Measurements from ENCODE around the gene DLGAP1. TPM values are rescaled to one million over a fixed set of nuclear protein-coding genes. Genes with fewer than 3 reads are reported as not detected.

DLGAP1 gene
- total RNA-seq, 3 donors from 2014 or later (not counting 1 experiment from before 2014, with no cell fraction given), result not detected

- Histone ChIP-seq H3K27ac (ENCODE audit: low read length) (no peak overlapping the region), H3K4me3 (ENCODE audit: low read length) (no peak overlapping the region), H3K27me3 (ENCODE audit: control insufficient read depth, insufficient read depth, low read length) (no peaks in the 10 kb centered on the region), H3K4me1 (ENCODE audit: control insufficient read depth, insufficient read depth, low read length) (no peaks in the 10 kb centered on the region), H3K9me3 (ENCODE audit: control insufficient read depth, insufficient read depth, low read length) (no peaks in the 10 kb centered on the region), H3K36me3 (ENCODE audit: control insufficient read depth, insufficient read depth, low read length) (no peaks in the 10 kb centered on the region)
- H3K27me3 Mint-ChIP-seq (ENCODE audit: low read depth in 2 of 2), result peaks cover 6 to 33% of the 10 kb centered on the region in 2 donors
- H3K4me3 Mint-ChIP-seq, result no peak overlapping the region
- H3K36me3 Mint-ChIP-seq, result no peaks in the 10 kb centered on the region
- ATAC-seq (no peak), DNase-seq (no peak)
- no peak overlapping the region for H3K27ac Mint-ChIP-seq
- H3K4me1 Mint-ChIP-seq, result no peaks in the 10 kb centered on the region
- intact Hi-C loops (cut with micrococcal nuclease), result no loop called here
- TF ChIP-seq CTCF (IDR thresholded peaks at IDR 0.05), result no peak
- H3K9me3 Mint-ChIP-seq, result no peaks in the 10 kb centered on the region
- 32% methylated on average over 2 of the region's 6 CpGs for WGBS (ENCODE audit: insufficient coverage)
Observed at GRCh38 chr18:3489462-3489861, 965.6 kb downstream of the DLGAP1 start.

GRCh38 chr18:3486512-3486911, 968.6 kb downstream of the DLGAP1 start:
- intact Hi-C loops (cut with micrococcal nuclease), result no loop called here
- Mint-ChIP-seq H3K27me3 (ENCODE audit: low read depth in 2 of 2) (peaks cover 4 to 18% of the 10 kb centered on the region in 2 donors), H3K9me3 (no peaks in the 10 kb centered on the region), H3K4me1 (no peaks in the 10 kb centered on the region), H3K4me3 (no peak overlapping the region), H3K27ac (no peak overlapping the region), H3K36me3 (no peaks in the 10 kb centered on the region)
- no peak for TF ChIP-seq CTCF (IDR thresholded peaks at IDR 0.05)
- no peaks in the 10 kb centered on the region for H3K9me3 ChIP-seq (ENCODE audit: control insufficient read depth, insufficient read depth, low read length)
- H3K4me1 ChIP-seq (ENCODE audit: control insufficient read depth, insufficient read depth, low read length), result no peaks in the 10 kb centered on the region
- WGBS (ENCODE audit: insufficient coverage), result 66% methylated on average over 7 of the region's 7 CpGs
- H3K27ac ChIP-seq (ENCODE audit: low read length), result no peak overlapping the region
- no peaks in the 10 kb centered on the region for H3K27me3 ChIP-seq (ENCODE audit: control insufficient read depth, insufficient read depth, low read length)
- DNase-seq (no peak), ATAC-seq (no peak)
- H3K36me3 ChIP-seq (ENCODE audit: control insufficient read depth, insufficient read depth, low read length), result no peaks in the 10 kb centered on the region
- no peak overlapping the region for H3K4me3 ChIP-seq (ENCODE audit: low read length)

- WGBS (ENCODE audit: insufficient coverage), result 67% methylated on average over 8 of the region's 9 CpGs
- Mint-ChIP-seq H3K36me3 (no peaks in the 10 kb centered on the region), H3K27me3 (ENCODE audit: low read depth in 2 of 2) (peaks cover 4 to 18% of the 10 kb centered on the region in 2 donors), H3K27ac (no peak overlapping the region), H3K4me3 (no peak overlapping the region), H3K4me1 (no peaks in the 10 kb centered on the region), H3K9me3 (no peaks in the 10 kb centered on the region)
- Histone ChIP-seq H3K27ac (ENCODE audit: low read length) (no peak overlapping the region), H3K36me3 (ENCODE audit: control insufficient read depth, insufficient read depth, low read length) (no peaks in the 10 kb centered on the region), H3K4me3 (ENCODE audit: low read length) (no peak overlapping the region), H3K27me3 (ENCODE audit: control insufficient read depth, insufficient read depth, low read length) (no peaks in the 10 kb centered on the region), H3K9me3 (ENCODE audit: control insufficient read depth, insufficient read depth, low read length) (no peaks in the 10 kb centered on the region), H3K4me1 (ENCODE audit: control insufficient read depth, insufficient read depth, low read length) (no peaks in the 10 kb centered on the region)
- intact Hi-C loops (cut with micrococcal nuclease), result no loop called here
- TF ChIP-seq CTCF (IDR thresholded peaks at IDR 0.05), result no peak
- ATAC-seq (no peak), DNase-seq (no peak)
Observed at GRCh38 chr18:3485153-3486149, 969.7 kb downstream of the DLGAP1 start.
